A549 (cell line): ENCODE data around the gene THOC5.

Experiments used
- FOSL2 ChIP-seq, 2 experiments: fragments of 450-650 bp in 1 of 2; fragments of >200 bp in 1 of 2; sonication (Bioruptor Twin) in 1 of 2; formaldehyde crosslinking; IDR thresholded peaks; 2 replicates each; pipeline versions ENCODE4 v1.5.0 to v1.6.1; 2016 to 2020; ENCODE audit warnings: mild to moderate bottlenecking in 1 of 2, moderate library complexity in 1 of 2
- JUN ChIP-seq, 2 experiments: fragments of >200 bp; sonication (Bioruptor Twin); formaldehyde crosslinking; IDR thresholded peaks; 2 replicates in 1 of 2; 3 replicates in 1 of 2; pipeline ENCODE4 v1.6.1; 2016 to 2017
- KDM5A ChIP-seq: fragments of 200-600 bp; sonication (generic); IDR thresholded peaks from 2 replicates; pipeline ENCODE4 v1.6.1; 2016; ENCODE audit warnings: antibody characterized with exemption, mild to moderate bottlenecking
- POLR2A ChIP-seq: IDR thresholded peaks from 2 replicates; pipeline ENCODE4 v1.6.1; 2012; ENCODE audit warnings: mild to moderate bottlenecking, low read length
- RCOR1 ChIP-seq: fragments of 150-350 bp; IDR thresholded peaks from 2 replicates; pipeline ENCODE4 v1.6.1; 2014; ENCODE audit warnings: antibody characterized with exemption, low read length, low read depth
- TF ChIP-seq, protein P1 (sequence below): fragments of >200 bp; sonication (Bioruptor Twin); formaldehyde crosslinking; IDR thresholded peaks from 3 replicates; pipeline ENCODE4 v1.5.1; 2016

GRCh38 chr22:29483254-29483653 is 70.3 kb downstream of the THOC5 start:
- no peak for TF ChIP-seq KDM5A
- no peak for TF ChIP-seq POLR2A
- TF ChIP-seq, protein P1, sequence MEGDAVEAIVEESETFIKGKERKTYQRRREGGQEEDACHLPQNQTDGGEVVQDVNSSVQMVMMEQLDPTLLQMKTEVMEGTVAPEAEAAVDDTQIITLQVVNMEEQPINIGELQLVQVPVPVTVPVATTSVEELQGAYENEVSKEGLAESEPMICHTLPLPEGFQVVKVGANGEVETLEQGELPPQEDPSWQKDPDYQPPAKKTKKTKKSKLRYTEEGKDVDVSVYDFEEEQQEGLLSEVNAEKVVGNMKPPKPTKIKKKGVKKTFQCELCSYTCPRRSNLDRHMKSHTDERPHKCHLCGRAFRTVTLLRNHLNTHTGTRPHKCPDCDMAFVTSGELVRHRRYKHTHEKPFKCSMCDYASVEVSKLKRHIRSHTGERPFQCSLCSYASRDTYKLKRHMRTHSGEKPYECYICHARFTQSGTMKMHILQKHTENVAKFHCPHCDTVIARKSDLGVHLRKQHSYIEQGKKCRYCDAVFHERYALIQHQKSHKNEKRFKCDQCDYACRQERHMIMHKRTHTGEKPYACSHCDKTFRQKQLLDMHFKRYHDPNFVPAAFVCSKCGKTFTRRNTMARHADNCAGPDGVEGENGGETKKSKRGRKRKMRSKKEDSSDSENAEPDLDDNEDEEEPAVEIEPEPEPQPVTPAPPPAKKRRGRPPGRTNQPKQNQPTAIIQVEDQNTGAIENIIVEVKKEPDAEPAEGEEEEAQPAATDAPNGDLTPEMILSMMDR: no peak
- no peak for TF ChIP-seq RCOR1
- TF ChIP-seq FOSL2 (IDR thresholded peaks at IDR 0.05): no peak
- no peak for TF ChIP-seq FOSL2 (CRISPR knock-in tag; IDR thresholded peaks at IDR 0.05)
- TF ChIP-seq JUN (IDR thresholded peaks at IDR 0.05): no peak
